SHP77 (cell line): ENCODE measurements around the gene TCOF1.

Experiments used
- DNase-seq, 2 experiments: peaks; one replicate each; lab custom pipeline; 2025; lab: John Stamatoyannopoulos, UW

The TCOF1 gene

GRCh38 chr5:150349681-150350275 is 7.7 kb upstream of the TCOF1 start:
- DNase-seq, result no peak

DNA sequence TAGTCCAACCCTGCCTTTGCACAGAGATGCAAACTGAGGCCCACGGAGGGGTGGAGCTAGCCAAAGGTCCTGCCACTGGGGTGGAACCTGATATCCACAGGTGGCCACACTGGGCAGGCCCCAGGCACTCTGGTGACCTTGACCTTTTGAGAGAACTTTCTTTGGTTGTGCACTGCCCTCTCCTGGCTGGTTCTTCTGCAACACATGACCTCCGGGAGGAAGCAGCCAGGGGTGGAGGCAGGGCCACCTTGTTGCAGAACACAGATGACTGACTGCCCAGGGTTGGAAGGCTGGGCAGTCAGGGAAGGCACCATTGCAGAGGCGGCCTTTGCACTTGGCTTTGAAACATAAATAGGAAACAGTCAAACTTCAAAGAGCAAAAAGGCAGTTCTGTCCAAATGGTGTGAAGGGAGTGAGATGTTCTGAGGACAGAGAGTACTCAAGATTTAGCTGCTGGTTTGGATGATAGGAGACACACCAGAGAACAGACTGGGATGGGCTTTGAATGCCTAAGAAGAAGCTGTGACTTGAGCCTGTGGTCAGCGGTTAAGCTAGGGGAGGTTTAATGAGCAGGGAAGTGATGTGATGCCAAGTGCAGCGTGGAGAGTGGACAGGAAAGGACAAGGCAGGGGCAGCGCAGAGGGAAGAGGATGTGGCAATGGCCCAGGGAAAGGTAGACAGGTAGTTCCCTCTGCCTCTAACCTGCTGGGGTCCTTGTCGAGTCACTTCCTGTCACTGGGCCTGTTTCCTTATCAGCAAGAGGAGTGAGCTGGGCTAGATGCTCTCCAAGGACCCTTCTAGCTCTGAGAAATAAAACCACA is 6.8 kb upstream of the TCOF1 start:
- peak; percentile 40 to 70 for DNase-seq

GRCh38 chr5:150352244-150353031 is 5.1 kb upstream of the TCOF1 start:
- DNase-seq, result no peak

DNA sequence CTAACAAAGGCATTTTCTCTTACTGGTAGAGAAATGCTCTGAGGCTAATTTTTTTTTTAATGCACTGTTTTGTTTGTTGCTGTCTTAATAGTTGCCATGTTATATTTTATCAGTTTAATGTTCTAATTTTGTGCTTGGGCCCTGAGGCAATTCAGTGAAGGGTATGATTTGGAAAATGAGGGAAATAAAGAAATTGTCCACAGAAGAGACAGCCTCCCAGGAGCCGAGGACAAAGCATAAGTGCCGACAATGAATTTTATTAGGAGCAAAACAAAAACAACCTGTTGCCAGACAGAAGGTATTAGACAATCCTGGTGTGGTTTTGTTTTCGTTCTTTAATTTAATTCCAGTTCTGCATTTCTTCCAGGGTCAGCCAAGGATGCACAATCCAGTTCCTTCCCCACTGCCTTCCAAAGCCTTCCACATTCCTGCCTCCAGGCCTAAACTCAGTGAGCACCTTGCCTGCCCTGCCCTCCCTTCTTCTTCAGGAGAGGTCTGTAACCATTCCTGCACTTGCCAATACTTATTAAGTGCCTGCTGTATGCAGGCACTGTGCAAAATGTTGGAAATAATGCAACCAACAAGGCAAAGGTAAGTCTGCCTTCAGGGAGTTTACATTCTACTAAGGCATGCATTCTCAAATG is 4.3 kb upstream of the TCOF1 start:
- no peak for DNase-seq

DNA sequence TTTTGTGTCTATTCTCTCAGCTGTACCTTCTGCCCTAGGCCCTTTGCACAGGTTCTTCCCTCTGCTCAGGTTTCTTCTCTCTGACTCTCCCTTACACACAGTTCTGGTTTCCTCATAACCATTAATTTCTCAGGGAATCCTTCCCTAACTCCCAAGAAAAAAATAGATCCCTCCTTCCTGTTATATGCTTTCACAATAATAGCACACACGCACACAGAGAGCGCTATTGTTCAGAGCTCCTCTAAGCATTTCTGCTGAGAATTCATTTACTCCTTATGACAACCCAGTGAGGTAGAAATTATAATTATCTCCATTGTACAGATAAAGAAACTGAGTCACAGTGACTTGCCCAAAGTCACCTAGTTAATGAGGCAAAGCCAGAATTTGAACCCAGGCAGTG is 1.7 kb upstream of the TCOF1 start:
- DNase-seq, result no peak

GRCh38 chr5:150356575-150357294 is 762 bp upstream of the TCOF1 start:
- no peak for DNase-seq

DNA sequence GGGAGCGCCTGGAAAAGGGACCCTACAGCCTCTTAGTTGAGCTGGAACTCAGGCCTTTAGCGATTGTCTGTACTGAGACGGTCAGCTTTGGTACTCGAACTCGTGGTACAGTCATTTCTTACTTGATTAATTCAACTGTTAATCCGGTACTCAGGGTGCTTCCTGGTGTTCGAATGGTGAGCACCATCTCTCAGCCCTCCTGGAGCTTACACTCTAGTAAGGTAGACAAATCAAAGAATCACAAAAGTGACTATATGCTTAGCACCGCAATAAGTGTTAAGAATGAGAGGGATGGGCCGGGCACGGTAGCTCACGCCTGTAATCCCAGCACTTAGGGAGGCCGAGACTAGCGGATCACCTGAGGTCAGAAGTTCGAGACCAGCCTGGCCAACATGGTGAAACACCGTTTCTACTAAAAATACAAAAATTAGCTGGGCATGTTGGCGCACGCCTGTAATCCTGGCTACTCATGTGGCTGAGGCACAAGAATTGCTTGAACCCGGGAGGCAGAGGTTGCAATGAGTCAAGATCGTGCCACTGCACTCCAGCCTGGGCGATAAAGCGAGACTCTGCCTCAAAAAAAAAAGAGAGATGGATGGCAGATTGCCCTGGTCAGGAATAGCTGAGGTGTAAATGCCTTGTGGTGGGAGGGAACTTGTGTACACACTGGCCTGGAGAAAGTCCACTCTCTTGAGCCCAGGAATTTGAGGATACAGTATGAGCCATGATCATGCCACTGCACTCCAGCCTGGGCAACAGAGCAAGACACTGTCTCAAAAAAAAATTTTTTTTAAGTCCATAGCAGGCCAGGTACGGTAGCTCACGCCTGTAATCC is 981 bp downstream of the TCOF1 start:
- peak in 1 of 2 experiments; percentile 8 for DNase-seq

GRCh38 chr5:150361301-150361700 is 3.8 kb downstream of the TCOF1 start:
- no peak for DNase-seq

DNA sequence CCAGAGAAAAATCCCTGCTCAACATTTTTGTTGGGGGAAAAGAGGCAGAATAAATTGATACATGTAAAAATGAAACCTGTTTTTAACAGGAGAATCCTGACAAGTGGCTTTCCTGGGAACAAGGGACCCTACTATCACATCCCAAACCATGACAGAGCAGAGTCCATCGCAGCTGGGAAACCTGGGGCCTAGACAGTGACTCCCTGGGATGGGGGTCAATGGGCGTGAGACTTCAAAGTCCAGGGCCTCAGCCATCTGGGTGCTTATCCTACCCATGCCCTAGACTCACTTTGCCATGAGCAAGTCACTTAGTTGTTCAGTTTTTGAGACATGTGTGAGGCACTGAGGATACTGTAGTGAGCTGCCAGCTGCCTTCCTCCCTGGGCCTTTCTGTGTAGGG is 5.7 kb downstream of the TCOF1 start:
- DNase-seq, result no peak

GRCh38 chr5:150364004-150364403 is 6.5 kb downstream of the TCOF1 start:
- DNase-seq, result no peak

DNA sequence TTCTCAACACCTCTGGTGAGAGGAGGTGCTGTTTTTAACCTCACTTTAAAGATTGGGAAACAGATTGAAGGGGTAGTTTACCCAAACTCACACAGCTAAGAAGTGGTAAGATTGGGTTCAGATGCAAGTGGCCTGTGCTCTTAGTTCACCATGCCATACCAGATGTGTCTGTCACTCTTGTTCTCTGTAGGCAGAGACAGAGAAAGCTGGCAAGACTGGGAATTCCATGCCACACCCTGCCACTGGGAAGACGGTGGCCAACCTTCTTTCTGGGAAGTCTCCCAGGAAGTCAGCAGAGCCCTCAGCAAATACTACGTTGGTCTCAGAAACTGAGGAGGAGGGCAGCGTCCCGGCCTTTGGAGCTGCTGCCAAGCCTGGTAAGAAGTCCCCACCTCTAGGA is 11.0 kb downstream of the TCOF1 start:
- DNase-seq, result no peak

GRCh38 chr5:150372639-150373038 is 15.1 kb downstream of the TCOF1 start:
- no peak for DNase-seq

GRCh38 chr5:150374651-150375050 is 17.2 kb downstream of the TCOF1 start:
- DNase-seq, result no peak

DNA sequence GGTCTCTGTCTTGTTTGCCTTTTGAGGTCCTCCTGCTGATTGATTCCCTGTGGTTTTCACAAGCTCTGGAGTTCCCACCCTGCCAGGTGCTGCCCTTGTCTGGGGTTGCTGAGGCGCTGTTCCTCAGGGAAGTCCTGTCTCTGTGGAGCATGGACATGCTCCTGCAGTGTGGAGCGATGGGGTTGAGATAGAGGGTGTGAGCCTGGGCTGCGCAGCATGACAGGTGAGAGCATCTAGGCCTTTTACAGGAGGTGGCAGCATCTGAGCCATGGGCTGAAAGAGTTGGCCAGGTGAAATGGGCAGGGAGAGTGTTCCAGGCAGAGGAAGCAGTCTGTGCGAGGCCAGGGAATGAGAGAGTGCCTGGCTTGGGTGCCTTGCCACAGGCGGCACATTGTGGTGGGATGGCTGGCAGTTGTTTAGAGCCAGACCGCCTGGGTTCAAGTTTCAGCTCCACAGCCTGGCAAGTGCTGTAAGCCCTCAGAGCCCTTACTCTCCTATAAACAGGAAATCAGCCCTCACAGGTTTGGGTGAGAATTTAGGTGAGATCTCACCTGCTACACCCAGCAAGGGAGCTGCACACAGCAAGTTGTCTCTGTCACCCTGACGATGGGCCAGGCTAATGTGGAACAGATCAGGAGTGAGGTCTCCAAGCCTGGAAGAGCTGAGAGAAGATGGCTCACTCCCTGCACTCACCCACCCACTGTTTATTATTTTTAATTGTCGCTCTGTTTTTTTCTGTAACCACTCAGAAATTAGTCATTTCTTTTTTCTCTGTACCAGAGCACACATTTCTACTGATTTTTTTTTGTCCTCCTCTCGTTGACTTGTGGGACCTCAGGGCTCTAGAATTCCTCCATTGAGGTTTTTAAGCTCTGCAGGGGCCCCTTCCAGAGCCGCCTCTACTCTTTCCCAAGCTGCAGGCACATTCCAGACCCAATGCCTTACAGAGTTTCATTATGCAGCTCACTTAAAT is 19.6 kb downstream of the TCOF1 start:
- DNase-seq, result no peak

GRCh38 chr5:150377964-150378694 is 20.6 kb downstream of the TCOF1 start:
- no peak for DNase-seq

DNA sequence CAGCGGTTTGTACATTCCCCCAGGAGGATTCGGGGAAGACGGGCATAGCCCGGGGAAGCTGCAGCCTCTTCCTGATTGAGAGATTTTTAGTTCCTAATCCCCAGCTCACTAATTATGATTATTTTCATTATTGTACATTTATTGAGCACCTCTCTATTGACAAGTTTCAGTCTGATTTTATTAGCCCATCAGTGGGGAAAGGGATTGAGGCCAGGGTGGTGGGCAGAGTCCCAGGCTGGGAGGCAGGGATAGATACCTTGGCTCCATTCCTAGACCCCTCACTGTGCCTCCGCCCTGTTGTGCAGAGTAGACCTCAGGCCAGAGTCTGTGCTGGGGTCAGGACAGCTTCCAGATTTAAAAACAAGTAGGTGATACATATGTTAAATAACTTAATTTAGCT is 27.2 kb downstream of the TCOF1 start:
- DNase-seq, result no peak

- no peak for DNase-seq
These were observed 28.7 kb downstream of the TCOF1 start for GRCh38 chr5:150386024-150386855.
